GM23338 (cell line): ENCODE results near the gene PEX16. TPM values are rescaled to one million over a fixed set of nuclear protein-coding genes. Genes with fewer than 3 reads are reported as not detected.

Experiments
- ATAC-seq: fragments of 200-7000 bp; cut with Tn5 transposase; 3 replicates; pipeline ENCODE4 v1.9.1; 2020
- DNase-seq: peaks from one replicate; pipeline ENCODE4 v3.0.0-alpha.2; 2015; ENCODE audit warnings: low spot score
- H2AFZ ChIP-seq: fragments of 200-600 bp; sonication (generic); 2 replicates; pipeline ENCODE4 v1.8.0; 2016; ENCODE audit warnings: antibody characterized with exemption, mild to moderate bottlenecking, moderate library complexity
- H3F3A ChIP-seq: fragments of 200-600 bp; sonication (generic); replicated peaks from 2 replicates; pipeline ENCODE4 v1.8.0; 2017; ENCODE audit warnings: antibody characterized with exemption, mixed run types, low read depth
- H3K27ac ChIP-seq: fragments of 200-600 bp; sonication (generic); 2 replicates; pipeline ENCODE4 v1.6.1; 2016; ENCODE audit warnings: low read depth
- H3K27me3 ChIP-seq: fragments of 200-600 bp; sonication (generic); 2 replicates; pipeline ENCODE4 v1.8.0; 2016; ENCODE audit warnings: mild to moderate bottlenecking, mixed run types, moderate library complexity; ENCODE audit not compliant: insufficient read depth
- H3K36me3 ChIP-seq: fragments of 200-600 bp; sonication (generic); 2 replicates; pipeline ENCODE4 v1.8.0; 2016; ENCODE audit warnings: mild to moderate bottlenecking; ENCODE audit not compliant: insufficient read depth
- H3K4me1 ChIP-seq: fragments of 200-600 bp; sonication (generic); 2 replicates; pipeline ENCODE4 v1.8.0; 2016; ENCODE audit warnings: mild to moderate bottlenecking, moderate library complexity; ENCODE audit not compliant: insufficient read depth
- H3K4me2 ChIP-seq: fragments of 200-600 bp; sonication (generic); 2 replicates; pipeline ENCODE4 v1.7.1; 2017; ENCODE audit warnings: mixed run types
- H3K4me3 ChIP-seq: fragments of 200-600 bp; sonication (generic); 2 replicates; pipeline ENCODE4 v1.6.1; 2016; ENCODE audit warnings: mixed run types
- H3K79me2 ChIP-seq: fragments of 200-600 bp; sonication (generic); replicated peaks from 2 replicates; pipeline ENCODE4 v1.8.0; 2017; ENCODE audit warnings: mild to moderate bottlenecking; ENCODE audit not compliant: insufficient read depth
- H3K9me2 ChIP-seq: fragments of 200-600 bp; sonication (generic); 2 replicates; pipeline ENCODE4 v1.8.0; 2017; ENCODE audit not compliant: insufficient read depth
- H4K20me1 ChIP-seq: fragments of 200-600 bp; sonication (generic); replicated peaks from 2 replicates; pipeline ENCODE4 v1.8.0; 2017; ENCODE audit warnings: mild to moderate bottlenecking; ENCODE audit not compliant: insufficient read depth
- H3K27ac Mint-ChIP-seq: 2 replicates; pipeline ENCODE4 v1.8.0; 2020; ENCODE audit warnings: inconsistent platforms, mild to moderate bottlenecking, moderate library complexity, mixed read lengths
- H3K27me3 Mint-ChIP-seq: 3 replicates; pipeline ENCODE4 v1.8.0; 2022; ENCODE audit warnings: low read depth, mild to moderate bottlenecking, moderate library complexity, mixed read lengths, inconsistent platforms; ENCODE audit not compliant: insufficient read depth, poor library complexity
- H3K36me3 Mint-ChIP-seq: 3 replicates; pipeline ENCODE4 v1.8.0; 2021; ENCODE audit warnings: low read depth, mild to moderate bottlenecking, inconsistent platforms, moderate library complexity, mixed read lengths
- H3K4me1 Mint-ChIP-seq: 3 replicates; pipeline ENCODE4 v1.8.0; 2020; ENCODE audit warnings: mild to moderate bottlenecking, inconsistent platforms, mixed read lengths
- H3K4me3 Mint-ChIP-seq: 3 replicates; pipeline ENCODE4 v1.8.0; 2021; ENCODE audit warnings: moderate library complexity, mild to moderate bottlenecking, inconsistent platforms, mixed read lengths
- H3K9me3 Mint-ChIP-seq: 3 replicates; pipeline ENCODE4 v1.8.0; 2020; ENCODE audit warnings: moderate library complexity, mild to moderate bottlenecking, inconsistent platforms, mixed read lengths
- JUNB ChIP-seq: IDR thresholded peaks from one replicate; pipeline ENCODE4 v1.6.1; 2016; ENCODE audit warnings: antibody characterized with exemption; ENCODE audit not compliant: unreplicated experiment
- STAT1 ChIP-seq: IDR thresholded peaks from one replicate; pipeline ENCODE4 v1.6.1; 2016; ENCODE audit warnings: antibody characterized with exemption; ENCODE audit not compliant: unreplicated experiment
- polyA plus RNA-seq: library from polyadenylated mRNA; unstranded; fragments of >200 nt; fragmentation: Nextera tagmentation; extraction: Ambion mirVana; gene quantifications from 2 replicates; pipeline ENCODE4 v1.2.1, GENCODE V29; 2016
- total RNA-seq: library from RNA; depleted of rRNA; stranded (reverse); fragments of >200 nt; shearing (Covaris generic); gene quantifications from 2 replicates; pipeline ENCODE4 v1.2.3, GENCODE V29; 2014
- TF ChIP-seq, protein P1 (sequence below): fragments of 250-450 bp; sonication (Bioruptor Pico); IDR thresholded peaks from 2 replicates; pipeline ENCODE4 v1.5.0; 2020; ENCODE audit warnings: mild to moderate bottlenecking, moderate library complexity

Gene PEX16
- total and polyA plus RNA-seq, 2 experiments from 2014 or later = 23.3 to 34.1 TPM

DNA sequence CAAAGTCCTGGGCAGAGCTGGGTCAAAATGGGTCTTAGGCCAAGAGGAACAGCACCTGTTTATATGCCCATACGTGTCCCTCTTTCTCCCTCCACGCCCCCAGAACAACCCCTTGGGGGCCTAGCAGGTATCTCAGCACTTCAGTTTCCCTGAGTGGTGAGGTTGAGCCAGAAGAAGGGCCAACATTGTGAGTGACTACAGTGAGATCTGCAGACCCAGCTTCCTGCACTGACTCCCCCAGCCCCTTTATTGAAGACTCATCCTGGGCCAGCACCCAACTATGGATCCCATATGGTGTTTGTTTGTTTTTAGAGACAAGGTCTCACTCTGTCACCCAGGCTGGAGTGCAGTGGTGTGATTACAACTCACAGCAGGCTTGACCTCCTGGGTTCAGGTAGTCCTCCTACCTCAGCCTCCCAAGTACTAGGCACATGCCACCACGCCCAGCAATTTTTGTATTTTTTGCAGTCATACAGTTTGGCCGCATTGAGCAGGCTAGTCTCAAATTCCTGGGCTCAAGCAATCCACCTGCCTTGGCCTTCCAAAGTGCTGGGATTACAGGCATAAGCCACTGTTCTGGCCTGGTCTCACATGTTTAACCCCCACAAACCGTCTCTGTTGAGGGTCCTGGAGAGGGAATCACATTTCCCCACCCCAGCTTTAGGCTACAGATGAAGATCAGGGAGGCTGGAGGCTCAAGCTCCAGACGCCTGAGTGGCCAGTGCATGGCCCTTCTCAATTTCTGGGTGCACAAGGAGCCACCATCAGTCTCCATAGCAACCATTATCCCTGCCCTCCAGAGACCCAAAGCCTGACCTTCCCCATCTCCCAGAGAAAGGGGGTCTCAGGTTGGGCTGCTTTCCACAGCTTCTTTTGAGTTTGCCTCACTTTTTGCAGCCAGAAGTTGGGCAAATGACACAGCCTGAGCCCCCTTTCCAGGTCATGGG is 3.1 kb upstream of the PEX16 start:
- H4K20me1 ChIP-seq = peaks cover 6% of the 10 kb centered on the region
- H3F3A ChIP-seq = peaks cover 23% of the 10 kb centered on the region
- peaks cover 27% of the 10 kb centered on the region for H3K79me2 ChIP-seq
- H3K9me2 ChIP-seq = no peaks in the 10 kb centered on the region
- peaks cover 16% of the 10 kb centered on the region for H3K36me3 Mint-ChIP-seq
- TF ChIP-seq, protein P1, sequence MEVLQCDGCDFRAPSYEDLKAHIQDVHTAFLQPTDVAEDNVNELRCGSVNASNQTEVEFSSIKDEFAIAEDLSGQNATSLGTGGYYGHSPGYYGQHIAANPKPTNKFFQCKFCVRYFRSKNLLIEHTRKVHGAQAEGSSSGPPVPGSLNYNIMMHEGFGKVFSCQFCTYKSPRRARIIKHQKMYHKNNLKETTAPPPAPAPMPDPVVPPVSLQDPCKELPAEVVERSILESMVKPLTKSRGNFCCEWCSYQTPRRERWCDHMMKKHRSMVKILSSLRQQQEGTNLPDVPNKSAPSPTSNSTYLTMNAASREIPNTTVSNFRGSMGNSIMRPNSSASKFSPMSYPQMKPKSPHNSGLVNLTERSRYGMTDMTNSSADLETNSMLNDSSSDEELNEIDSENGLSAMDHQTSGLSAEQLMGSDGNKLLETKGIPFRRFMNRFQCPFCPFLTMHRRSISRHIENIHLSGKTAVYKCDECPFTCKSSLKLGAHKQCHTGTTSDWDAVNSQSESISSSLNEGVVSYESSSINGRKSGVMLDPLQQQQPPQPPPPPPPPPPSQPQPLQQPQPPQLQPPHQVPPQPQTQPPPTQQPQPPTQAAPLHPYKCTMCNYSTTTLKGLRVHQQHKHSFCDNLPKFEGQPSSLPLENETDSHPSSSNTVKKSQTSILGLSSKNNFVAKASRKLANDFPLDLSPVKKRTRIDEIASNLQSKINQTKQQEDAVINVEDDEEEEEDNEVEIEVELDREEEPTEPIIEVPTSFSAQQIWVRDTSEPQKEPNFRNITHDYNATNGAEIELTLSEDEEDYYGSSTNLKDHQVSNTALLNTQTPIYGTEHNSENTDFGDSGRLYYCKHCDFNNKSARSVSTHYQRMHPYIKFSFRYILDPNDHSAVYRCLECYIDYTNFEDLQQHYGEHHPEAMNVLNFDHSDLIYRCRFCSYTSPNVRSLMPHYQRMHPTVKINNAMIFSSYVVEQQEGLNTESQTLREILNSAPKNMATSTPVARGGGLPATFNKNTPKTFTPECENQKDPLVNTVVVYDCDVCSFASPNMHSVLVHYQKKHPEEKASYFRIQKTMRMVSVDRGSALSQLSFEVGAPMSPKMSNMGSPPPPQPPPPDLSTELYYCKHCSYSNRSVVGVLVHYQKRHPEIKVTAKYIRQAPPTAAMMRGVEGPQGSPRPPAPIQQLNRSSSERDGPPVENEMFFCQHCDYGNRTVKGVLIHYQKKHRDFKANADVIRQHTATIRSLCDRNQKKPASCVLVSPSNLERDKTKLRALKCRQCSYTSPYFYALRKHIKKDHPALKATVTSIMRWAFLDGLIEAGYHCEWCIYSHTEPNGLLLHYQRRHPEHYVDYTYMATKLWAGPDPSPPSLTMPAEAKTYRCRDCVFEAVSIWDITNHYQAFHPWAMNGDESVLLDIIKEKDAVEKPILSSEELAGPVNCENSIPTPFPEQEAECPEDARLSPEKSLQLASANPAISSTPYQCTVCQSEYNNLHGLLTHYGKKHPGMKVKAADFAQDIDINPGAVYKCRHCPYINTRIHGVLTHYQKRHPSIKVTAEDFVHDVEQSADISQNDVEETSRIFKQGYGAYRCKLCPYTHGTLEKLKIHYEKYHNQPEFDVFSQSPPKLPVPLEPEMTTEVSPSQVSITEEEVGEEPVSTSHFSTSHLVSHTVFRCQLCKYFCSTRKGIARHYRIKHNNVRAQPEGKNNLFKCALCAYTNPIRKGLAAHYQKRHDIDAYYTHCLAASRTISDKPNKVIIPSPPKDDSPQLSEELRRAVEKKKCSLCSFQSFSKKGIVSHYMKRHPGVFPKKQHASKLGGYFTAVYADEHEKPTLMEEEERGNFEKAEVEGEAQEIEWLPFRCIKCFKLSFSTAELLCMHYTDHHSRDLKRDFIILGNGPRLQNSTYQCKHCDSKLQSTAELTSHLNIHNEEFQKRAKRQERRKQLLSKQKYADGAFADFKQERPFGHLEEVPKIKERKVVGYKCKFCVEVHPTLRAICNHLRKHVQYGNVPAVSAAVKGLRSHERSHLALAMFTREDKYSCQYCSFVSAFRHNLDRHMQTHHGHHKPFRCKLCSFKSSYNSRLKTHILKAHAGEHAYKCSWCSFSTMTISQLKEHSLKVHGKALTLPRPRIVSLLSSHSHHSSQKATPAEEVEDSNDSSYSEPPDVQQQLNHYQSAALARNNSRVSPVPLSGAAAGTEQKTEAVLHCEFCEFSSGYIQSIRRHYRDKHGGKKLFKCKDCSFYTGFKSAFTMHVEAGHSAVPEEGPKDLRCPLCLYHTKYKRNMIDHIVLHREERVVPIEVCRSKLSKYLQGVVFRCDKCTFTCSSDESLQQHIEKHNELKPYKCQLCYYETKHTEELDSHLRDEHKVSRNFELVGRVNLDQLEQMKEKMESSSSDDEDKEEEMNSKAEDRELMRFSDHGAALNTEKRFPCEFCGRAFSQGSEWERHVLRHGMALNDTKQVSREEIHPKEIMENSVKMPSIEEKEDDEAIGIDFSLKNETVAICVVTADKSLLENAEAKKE (CRISPR knock-in tag) = no peak
- no peak for TF ChIP-seq STAT1
- TF ChIP-seq JUNB = no peak
- no peak for ATAC-seq
- H3K27me3 Mint-ChIP-seq = peaks cover 33% of the 10 kb centered on the region
- no peak for DNase-seq
- peaks cover 39% of the 10 kb centered on the region for H3K4me1 ChIP-seq
- H3K27me3 ChIP-seq = peaks cover 9% of the 10 kb centered on the region; the same call in 1 of the 2 replicates
- peaks cover 34% of the 10 kb centered on the region for H3K4me1 Mint-ChIP-seq
- peak overlapping the region; percentile 95 for H3K27ac Mint-ChIP-seq
- peak overlapping the region; percentile 74 for H3K4me3 Mint-ChIP-seq
- peak overlapping the region; percentile 97 for H3K4me2 ChIP-seq
- peak overlapping the region; percentile 91 for H3K4me3 ChIP-seq
- no peaks in the 10 kb centered on the region for H3K36me3 ChIP-seq
- no peaks in the 10 kb centered on the region; the same call in 2 of the 3 replicates for H3K9me3 Mint-ChIP-seq
- H2AFZ ChIP-seq = no peak overlapping the region
- H3K27ac ChIP-seq = peak overlapping the region; percentile 97
